Activated T-helper 2 cell treated with anti-CD3 and anti-CD28 coated beads, Interferon-gamma antibody, Interleukin-2, Interleukin-4, amounts not matched to agents 10 μg/mL and 5 μg/mL and 100 μg/mL, durations not matched to agents 14 hours and 24 hours and 36 hours (primary cell): Measurements from ENCODE around the gene SELENOO. TPM values are rescaled to one million over a fixed set of nuclear protein-coding genes. Genes with fewer than 3 reads are reported as not detected.

Source experiments
- DNase-seq: peaks from one replicate; pipeline ENCODE4 v3.0.0; 2021; ENCODE audit warnings: low spot score
- H3K27ac Mint-ChIP-seq: one replicate; pipeline ENCODE4 v1.8.0; 2021; ENCODE audit warnings: mixed read lengths
- H3K27me3 Mint-ChIP-seq: one replicate; pipeline ENCODE4 v1.8.0; 2021; ENCODE audit warnings: low read depth, mixed read lengths
- H3K36me3 Mint-ChIP-seq: one replicate; pipeline ENCODE4 v1.8.0; 2021; ENCODE audit warnings: low read depth, mixed read lengths
- H3K4me1 Mint-ChIP-seq: one replicate; pipeline ENCODE4 v1.8.0; 2021; ENCODE audit warnings: low read depth, mixed read lengths
- H3K4me3 Mint-ChIP-seq: one replicate; pipeline ENCODE4 v1.8.0; 2021; ENCODE audit warnings: low read depth, mild to moderate bottlenecking, moderate library complexity, mixed read lengths
- H3K9me3 Mint-ChIP-seq: one replicate; pipeline ENCODE4 v1.8.0; 2021; ENCODE audit warnings: mixed read lengths
- intact Hi-C: fragments of 100-400 bp; cut with micrococcal nuclease; formaldehyde crosslinking; loops from one replicate; pipeline ENCODE4 v1.15.1; 2023
- total RNA-seq: library from RNA; stranded (reverse); gene quantifications from 2 replicates; pipeline ENCODE4 v1.2.3, GENCODE V29; 2022

The SELENOO gene
- total RNA-seq, 1 donor from 2014 or later: 26.3 TPM

- H3K9me3 Mint-ChIP-seq: no peaks in the 10 kb centered on the region
These were observed 10.3 kb downstream of the SELENOO start for GRCh38 chr22:50211147-50211546.

DNA sequence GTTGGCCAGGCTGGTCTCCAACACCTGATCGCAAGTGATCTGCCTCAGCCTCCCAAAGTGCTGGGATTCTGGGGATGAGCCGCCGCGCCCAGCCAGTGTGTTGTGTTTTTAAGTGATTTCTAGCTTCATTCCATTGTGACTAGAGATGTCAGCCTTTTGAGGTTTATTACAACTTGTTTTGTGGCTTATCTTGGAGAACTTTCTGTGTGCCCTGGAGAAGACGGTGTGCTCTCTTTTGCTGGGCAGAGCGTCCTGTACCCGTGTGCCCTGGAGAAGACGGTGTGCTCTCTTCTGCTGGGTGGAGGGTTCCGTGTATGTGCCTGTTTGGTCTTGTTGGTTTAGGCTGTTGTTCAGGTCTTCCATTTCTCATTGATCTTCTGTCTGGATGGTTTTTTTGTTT is 12.5 kb downstream of the SELENOO start:
- Mint-ChIP-seq H3K9me3 (no peaks in the 10 kb centered on the region), H3K4me1 (no peaks in the 10 kb centered on the region), H3K27me3 (no peaks in the 10 kb centered on the region), H3K36me3 (peaks cover 50% of the 10 kb centered on the region), H3K27ac (no peak overlapping the region), H3K4me3 (no peak overlapping the region)
- DNase-seq: no peak
- intact Hi-C loops: no loop called here

More at GRCh38 chr22:50211147-50211546, 10.3 kb downstream of the SELENOO start:
- no peaks in the 10 kb centered on the region for H3K4me1 Mint-ChIP-seq
- H3K36me3 Mint-ChIP-seq: peaks cover 50% of the 10 kb centered on the region
- no peak overlapping the region for H3K27ac Mint-ChIP-seq
- intact Hi-C loops: no loop called here
- no peak overlapping the region for H3K4me3 Mint-ChIP-seq
- no peaks in the 10 kb centered on the region for H3K27me3 Mint-ChIP-seq
- DNase-seq: no peak

DNA sequence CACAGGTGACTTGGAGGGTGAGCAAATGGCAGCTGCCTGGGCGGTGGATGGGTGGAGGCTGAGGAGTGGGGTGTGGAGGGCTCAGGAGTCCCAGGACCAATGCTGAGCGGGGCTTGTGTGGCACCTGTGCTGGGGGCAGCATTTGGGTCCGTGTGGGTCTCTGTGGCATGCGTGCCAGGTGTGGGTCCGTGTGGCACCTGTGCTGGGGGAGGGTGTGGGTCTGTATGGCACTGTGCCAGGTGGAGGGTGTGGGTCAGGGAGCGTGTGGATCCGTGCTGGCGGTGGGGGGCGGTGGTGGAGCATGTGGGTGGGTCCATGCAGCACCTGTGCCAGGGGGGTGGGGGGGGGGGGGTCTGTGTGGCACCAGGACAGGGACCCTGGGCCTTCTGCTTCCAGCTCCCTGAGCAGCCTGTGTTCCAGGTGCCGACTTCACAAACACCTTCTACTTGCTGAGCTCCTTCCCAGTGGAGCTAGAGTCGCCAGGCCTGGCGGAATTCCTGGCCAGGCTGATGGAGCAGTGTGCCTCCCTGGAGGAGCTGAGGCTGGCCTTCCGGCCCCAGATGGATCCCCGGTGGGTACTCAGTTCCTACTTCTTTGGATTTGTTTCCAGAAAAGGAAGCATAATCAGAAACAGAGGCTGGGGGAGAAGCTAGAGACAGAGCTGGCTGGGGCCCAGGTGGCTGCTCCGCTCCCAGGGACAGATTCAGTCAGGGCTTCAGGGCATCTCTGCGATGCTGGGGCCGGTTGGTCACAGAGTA is 14.7 kb downstream of the SELENOO start:
- Mint-ChIP-seq H3K36me3 (peaks cover 48% of the 10 kb centered on the region), H3K9me3 (no peaks in the 10 kb centered on the region), H3K27me3 (no peaks in the 10 kb centered on the region), H3K27ac (no peak overlapping the region), H3K4me1 (no peaks in the 10 kb centered on the region), H3K4me3 (no peak overlapping the region)
- DNase-seq: no peak
- intact Hi-C loops: no loop called here

GRCh38 chr22:50216055-50216683 is 15.4 kb downstream of the SELENOO start:
- H3K27me3 Mint-ChIP-seq: no peaks in the 10 kb centered on the region
- no peak overlapping the region for H3K27ac Mint-ChIP-seq
- intact Hi-C loops: no loop called here

DNA sequence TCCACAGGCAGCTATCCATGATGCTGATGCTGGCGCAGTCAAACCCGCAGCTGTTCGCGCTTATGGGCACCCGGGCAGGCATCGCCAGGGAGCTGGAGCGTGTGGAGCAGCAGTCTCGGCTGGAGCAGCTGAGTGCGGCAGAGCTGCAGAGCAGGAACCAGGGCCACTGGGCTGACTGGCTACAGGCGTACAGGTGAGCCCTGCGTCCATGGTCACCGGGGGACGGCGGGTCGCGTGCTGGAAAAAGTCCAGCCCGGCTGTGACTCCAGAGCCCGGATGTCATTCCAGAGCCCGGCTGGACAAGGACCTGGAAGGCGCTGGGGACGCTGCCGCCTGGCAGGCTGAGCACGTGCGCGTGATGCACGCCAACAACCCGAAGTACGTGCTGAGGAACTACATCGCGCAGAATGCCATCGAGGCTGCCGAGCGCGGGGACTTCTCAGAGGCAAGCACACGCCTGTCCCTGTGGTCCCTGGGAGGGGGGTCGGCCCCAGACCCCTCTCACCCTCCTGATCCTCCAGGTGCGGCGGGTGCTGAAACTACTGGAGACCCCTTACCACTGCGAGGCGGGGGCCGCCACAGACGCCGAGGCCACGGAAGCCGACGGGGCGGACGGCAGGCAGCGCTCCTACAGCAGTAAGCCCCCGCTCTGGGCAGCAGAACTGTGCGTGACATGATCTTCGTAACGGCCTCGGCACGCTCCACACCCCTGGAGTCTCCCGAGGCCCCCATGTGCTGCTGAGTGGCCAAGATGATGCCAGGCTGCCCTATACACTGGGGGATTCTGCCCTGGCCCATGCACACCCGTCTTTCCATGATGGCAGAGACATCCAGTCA is 16.1 kb downstream of the SELENOO start:
- Mint-ChIP-seq H3K4me3 (no peak overlapping the region), H3K9me3 (no peaks in the 10 kb centered on the region), H3K27me3 (no peaks in the 10 kb centered on the region), H3K36me3 (peaks cover 48% of the 10 kb centered on the region), H3K27ac (no peak overlapping the region), H3K4me1 (no peaks in the 10 kb centered on the region)
- intact Hi-C loops: no loop called here
- no peak for DNase-seq

More at GRCh38 chr22:50216055-50216683, 15.4 kb downstream of the SELENOO start:
- no peak for DNase-seq
- Mint-ChIP-seq H3K9me3 (no peaks in the 10 kb centered on the region), H3K4me3 (no peak overlapping the region), H3K36me3 (peaks cover 50% of the 10 kb centered on the region), H3K4me1 (no peaks in the 10 kb centered on the region)

DNA sequence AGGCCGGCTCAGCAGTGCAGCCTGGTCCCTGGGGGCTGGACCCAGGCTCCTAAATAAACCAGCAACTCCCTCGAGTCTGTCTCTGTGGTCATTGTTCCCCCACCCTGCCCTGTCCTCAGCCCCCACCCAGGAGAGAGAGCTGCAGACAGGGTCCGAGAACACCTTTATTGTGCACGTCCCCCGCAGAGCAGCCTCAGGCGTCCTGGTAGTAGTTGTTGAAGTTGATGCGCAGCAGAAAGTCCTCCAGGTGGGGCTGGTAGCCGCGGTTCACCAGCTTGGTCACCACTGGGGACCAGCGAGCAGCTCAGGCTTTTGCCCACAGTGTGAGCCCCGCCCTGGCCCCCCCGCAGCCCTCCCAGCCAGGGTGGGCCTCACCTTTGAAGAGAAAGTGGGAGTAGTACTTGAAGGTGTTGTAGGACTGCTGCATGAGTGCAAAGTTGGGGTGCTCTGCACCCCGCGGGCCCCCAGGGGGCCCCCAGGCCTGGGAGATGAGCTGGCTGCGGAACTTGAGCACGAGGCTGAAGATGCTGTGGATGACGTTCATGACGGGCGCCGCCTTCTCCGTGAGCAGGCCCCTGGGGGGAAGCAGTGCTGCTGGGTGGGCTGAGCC is 16.8 kb downstream of the SELENOO start:
- H3K27me3 Mint-ChIP-seq: no peaks in the 10 kb centered on the region

DNA sequence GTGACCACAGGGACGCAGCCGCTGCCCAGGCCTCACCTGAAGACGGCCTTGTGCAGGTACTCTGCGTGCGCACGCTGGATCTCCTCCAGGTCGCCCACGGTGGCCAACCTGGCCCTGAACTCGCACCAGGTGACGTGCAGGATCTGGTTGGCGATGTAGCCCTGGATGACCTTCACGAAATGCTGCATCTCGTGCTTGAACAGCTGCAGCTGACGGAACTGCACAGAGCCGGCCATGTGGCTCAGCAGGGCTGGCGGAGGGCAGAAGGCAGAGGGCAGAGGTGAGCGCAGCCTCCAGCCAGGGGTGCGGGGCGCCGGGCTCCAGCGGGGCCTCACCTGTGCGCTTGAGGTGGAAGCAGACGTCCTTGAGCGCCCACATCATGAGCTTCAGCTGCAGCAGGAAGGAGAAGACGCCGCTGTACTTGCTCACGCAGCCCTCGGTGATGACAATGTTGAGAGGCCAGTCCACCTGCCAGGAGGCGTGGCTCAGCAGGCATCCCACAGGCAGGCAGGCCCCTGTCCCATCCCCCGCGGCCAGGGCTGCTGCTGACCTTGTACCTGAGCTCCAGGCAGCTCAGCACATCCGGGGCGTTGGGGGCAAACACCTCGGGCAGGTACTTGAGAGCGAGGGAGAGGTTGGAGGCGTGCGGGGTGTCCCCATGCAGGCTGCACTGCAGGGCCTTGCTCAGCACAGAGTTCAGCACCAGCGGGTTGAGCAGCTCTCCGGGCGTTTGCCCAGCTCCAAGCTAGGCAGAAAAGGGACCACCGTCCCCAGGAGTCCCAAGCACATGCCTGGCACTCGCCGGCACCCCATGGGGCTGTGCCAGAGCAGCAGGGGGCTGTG is 17.6 kb downstream of the SELENOO start:
- Mint-ChIP-seq H3K4me3 (no peak overlapping the region), H3K27me3 (no peaks in the 10 kb centered on the region), H3K4me1 (no peaks in the 10 kb centered on the region), H3K36me3 (peaks cover 46% of the 10 kb centered on the region), H3K9me3 (no peaks in the 10 kb centered on the region), H3K27ac (no peak overlapping the region)
- intact Hi-C loops: no loop called here
- no peak for DNase-seq

More for the DNA sequence above, 16.8 kb downstream of the SELENOO start:
- intact Hi-C loops: no loop called here
- DNase-seq: no peak
- Mint-ChIP-seq H3K27ac (no peak overlapping the region), H3K36me3 (peaks cover 46% of the 10 kb centered on the region), H3K4me3 (no peak overlapping the region), H3K4me1 (no peaks in the 10 kb centered on the region), H3K9me3 (no peaks in the 10 kb centered on the region)

GRCh38 chr22:50218996-50219727 is 18.4 kb downstream of the SELENOO start:
- no peaks in the 10 kb centered on the region for H3K27me3 Mint-ChIP-seq
- no peak overlapping the region for H3K27ac Mint-ChIP-seq
- intact Hi-C loops: no loop called here
- no peak overlapping the region for H3K4me3 Mint-ChIP-seq
- H3K36me3 Mint-ChIP-seq: peaks cover 45% of the 10 kb centered on the region
- H3K9me3 Mint-ChIP-seq: no peaks in the 10 kb centered on the region
- no peak for DNase-seq
- no peaks in the 10 kb centered on the region for H3K4me1 Mint-ChIP-seq

GRCh38 chr22:50219800-50220602 is 19.2 kb downstream of the SELENOO start:
- Mint-ChIP-seq H3K4me1 (no peaks in the 10 kb centered on the region), H3K36me3 (peaks cover 44% of the 10 kb centered on the region), H3K27ac (no peak overlapping the region), H3K9me3 (no peaks in the 10 kb centered on the region), H3K4me3 (no peak overlapping the region), H3K27me3 (no peaks in the 10 kb centered on the region)
- no peak for DNase-seq
- intact Hi-C loops: no loop called here

GRCh38 chr22:50220603-50221409 is 20.0 kb downstream of the SELENOO start:
- H3K36me3 Mint-ChIP-seq: peaks cover 41% of the 10 kb centered on the region

More at GRCh38 chr22:50220603-50221409, 20.0 kb downstream of the SELENOO start:
- H3K27me3 Mint-ChIP-seq: no peaks in the 10 kb centered on the region
- intact Hi-C loops: no loop called here
- H3K9me3 Mint-ChIP-seq: no peaks in the 10 kb centered on the region
- no peak for DNase-seq
- H3K27ac Mint-ChIP-seq: no peak overlapping the region
- H3K4me1 Mint-ChIP-seq: no peaks in the 10 kb centered on the region
- no peak overlapping the region for H3K4me3 Mint-ChIP-seq
